HFF-Myc (cell line): Measurements from ENCODE around the gene GREM2.
A peak's percentile ranks its signal among the peaks of the same experiment; 100 is the strongest.

Experiments
- DNase-seq: peaks from one replicate; pipeline ENCODE4 v3.0.0-alpha.2; 2011; ENCODE audit warnings: low read depth; ENCODE audit errors: extremely low read depth
- H3K4me3 ChIP-seq: replicated peaks from 2 replicates; pipeline ENCODE4 v1.5.1; 2011; ENCODE audit warnings: low read depth, mild to moderate bottlenecking, control low read depth, low read length
- CTCF ChIP-seq: IDR thresholded peaks from 2 replicates; pipeline ENCODE4 v1.5.1; 2012; ENCODE audit warnings: mild to moderate bottlenecking, low read depth, low read length, control low read depth; ENCODE audit errors: missing control alignments

GREM2 gene

GRCh38 chr1:240492832-240493440 lies 119.0 kb downstream of the GREM2 start:
- no peak overlapping the region for H3K4me3 ChIP-seq
- peak; percentile 4 for TF ChIP-seq CTCF
- no peak for DNase-seq

- no peak for TF ChIP-seq CTCF
- DNase-seq: no peak
Measured at GRCh38 chr1:240491796-240492195, 120.2 kb downstream of the GREM2 start.

GRCh38 chr1:240491156-240491555 lies 120.8 kb downstream of the GREM2 start:
- no peak for TF ChIP-seq CTCF
- H3K4me3 ChIP-seq: no peak overlapping the region
- no peak for DNase-seq

More at GRCh38 chr1:240491796-240492195, 120.2 kb downstream of the GREM2 start:
- H3K4me3 ChIP-seq: no peak overlapping the region

GRCh38 chr1:240487493-240487892 lies 124.5 kb downstream of the GREM2 start:
- no peak overlapping the region for H3K4me3 ChIP-seq
- no peak for DNase-seq
- no peak for TF ChIP-seq CTCF

- TF ChIP-seq CTCF: no peak
- H3K4me3 ChIP-seq: no peak overlapping the region
- no peak for DNase-seq
Measured at GRCh38 chr1:240486611-240487010, 125.3 kb downstream of the GREM2 start.

GRCh38 chr1:240484804-240485443 lies 127.0 kb downstream of the GREM2 start:
- H3K4me3 ChIP-seq: no peak overlapping the region
- no peak for TF ChIP-seq CTCF
- DNase-seq: no peak

GRCh38 chr1:240478536-240478935 lies 133.4 kb downstream of the GREM2 start:
- no peak overlapping the region for H3K4me3 ChIP-seq
- TF ChIP-seq CTCF: no peak
- no peak for DNase-seq
